ENCODE data around the gene RFX6.

The RFX6 gene

DNA sequence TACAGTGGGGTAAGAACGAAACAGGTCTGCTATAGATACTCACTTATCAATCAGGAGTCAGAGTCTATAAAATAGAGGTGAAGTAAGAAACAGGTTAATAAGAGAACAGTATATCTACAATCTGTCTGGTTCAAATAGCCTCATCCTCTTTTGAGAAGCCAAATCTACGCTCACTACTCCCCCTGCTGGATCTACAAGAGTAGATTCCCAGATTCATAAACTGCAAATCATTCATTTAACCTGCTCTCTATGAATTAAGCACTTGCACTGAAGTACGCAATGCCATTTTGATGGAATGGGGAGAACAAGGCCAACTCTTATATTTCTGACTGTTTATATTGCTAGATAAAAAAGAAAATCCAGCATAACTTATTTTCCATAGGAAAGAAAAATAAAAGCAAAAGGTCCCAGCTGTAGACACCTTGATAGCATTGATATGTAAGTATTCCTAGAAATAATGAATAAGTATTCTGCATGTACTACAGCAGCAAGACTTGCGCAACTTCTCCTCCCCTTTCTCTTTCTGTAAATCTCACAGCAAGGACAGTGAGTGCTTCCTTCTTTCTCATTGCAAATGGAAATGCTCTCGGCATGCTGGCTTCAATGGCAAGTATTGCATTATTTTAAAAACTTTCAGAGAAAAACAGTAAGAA, 92.3 kb downstream of the RFX6 start:
- DNase-seq (ENCODE audit: extremely low read depth in 1 of 2, low read depth in 1 of 2), result no peak

DNA sequence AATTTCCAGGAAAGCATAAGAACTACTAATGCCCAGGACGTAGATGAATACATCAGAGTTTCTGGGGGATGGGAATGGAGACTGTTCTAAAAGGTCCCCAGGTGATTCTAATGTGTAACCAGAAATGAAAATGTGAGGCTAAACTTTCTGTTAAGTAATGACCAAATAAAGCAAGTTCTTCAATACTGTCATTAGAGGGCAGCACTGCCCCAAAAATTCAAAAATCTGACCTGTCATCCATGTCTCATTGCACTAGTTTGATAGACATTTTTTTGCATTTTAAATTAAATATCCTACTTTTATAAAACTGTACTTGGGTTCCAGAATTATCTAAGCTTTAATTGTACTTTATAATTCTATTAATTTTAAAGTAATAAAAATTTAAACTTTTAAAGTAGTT, 94.9 kb downstream of the RFX6 start:
- DNase-seq (ENCODE audit: extremely low read depth in 1 of 2, low read depth in 1 of 2), result no peak

DNA sequence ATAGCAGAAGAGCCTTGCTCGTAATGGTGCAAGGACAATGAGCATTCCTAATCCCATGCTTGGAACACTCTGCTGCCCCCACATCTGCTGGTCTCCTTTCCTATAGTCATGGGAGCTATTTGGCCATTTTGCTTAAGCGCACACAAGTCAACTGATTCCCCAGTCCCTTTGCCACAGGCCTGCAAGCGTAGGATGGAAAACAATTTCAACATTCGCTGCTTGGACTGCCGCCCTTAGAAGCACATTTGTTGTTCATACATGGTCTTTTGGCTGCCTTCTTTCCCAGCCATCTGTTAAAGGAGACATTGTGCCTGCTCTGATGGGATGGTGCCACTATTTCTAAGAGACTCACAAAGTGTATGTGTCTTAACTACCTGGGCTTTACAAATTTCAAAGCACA, 96.9 kb downstream of the RFX6 start:
- no peak for DNase-seq (ENCODE audit: extremely low read depth in 1 of 2, low read depth in 1 of 2)

DNA sequence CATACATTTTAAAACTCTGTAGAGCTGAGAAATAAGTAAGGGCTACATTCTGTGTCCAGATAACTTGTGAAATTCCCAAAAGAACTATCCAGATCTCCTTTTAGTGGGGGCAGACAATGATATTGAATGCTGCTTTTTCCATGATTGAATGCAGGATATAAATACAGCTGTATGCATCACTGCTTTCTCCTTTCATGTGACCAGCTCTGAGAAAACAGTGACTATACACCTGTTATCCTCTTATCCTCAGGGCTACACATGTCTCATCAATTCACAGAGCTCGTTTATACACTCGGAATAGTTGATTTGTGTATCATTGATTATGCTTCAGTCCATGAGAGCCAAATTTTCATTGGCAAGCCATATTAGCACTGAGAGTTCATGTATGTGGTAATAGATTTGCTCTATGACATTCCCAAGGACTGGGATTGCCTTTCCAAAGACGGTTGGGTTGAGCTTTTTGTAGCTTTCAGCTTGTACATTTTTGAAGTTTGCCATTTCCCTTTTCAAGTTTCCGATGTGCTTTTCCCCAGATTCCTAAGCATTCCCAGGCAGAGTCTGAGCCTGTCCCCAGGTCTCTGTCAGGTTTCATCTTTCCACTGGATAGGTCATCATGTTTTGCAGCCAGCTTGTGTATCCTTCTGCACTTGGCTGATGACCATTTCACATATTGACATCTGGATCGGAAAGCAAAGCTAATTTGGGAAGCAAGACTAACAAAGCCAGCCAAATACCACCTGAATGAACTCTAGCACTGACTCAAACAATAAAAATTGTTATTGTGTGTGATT, 97.7 kb downstream of the RFX6 start:
- no peak for DNase-seq (ENCODE audit: extremely low read depth in 1 of 2, low read depth in 1 of 2)

DNA sequence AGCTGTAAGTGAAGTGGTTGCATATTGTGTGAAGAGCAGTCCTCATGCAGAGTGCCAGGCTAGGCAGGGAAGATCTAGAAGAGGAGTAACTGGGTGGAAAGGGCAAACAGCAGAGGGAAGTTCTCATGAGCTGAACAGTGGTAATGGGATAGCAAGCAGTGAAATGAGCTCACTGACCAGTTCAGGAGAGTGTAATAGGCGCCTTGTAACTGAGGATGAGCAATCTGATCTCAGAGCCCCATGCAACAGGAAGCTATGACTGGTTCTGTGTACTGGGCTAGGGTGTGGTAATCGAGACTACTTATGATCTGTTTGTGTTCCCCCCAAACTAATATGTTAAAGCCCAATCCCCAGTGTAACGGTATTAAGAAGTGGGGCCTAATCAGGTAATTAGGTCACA, 98.6 kb downstream of the RFX6 start:
- DNase-seq (ENCODE audit: extremely low read depth in 1 of 2, low read depth in 1 of 2), result no peak

DNA sequence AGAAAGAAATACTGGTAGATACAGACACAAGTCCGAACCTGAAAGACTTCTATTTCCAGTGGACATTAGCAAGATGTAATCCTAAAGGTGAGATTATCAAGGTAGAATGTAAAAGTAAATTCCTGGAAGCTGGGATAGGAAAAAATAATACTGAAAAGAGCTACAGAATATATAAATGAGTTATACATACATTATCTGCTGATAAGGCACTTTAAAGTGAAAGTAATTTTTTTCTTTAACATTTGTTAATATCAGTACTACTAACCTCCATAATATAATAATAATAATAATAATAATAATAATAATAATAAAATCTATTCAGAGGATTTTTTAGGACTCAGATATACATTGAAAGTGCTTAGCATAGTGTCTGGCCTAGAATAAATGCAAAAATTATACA, 102.5 kb downstream of the RFX6 start:
- DNase-seq (ENCODE audit: extremely low read depth in 1 of 2, low read depth in 1 of 2), result no peak
